CD4-positive, alpha-beta T cell treated with Interferon alpha-2 for 1 hour (primary cell): ENCODE measurements around the gene PCCA.
"Not testable (repeated sequence)": the region's sequence is repeated elsewhere in the genome, so short reads cannot be mapped to it uniquely, and the experiment has no call there.

Source experiments
- DNase-seq, 2 donors: peaks; one replicate each; pipeline ENCODE4 v3.0.0-alpha.2; 2020 to 2022

Gene PCCA

GRCh38 chr13:100560498-100561157, 471.7 kb downstream of the PCCA start:
- no peak for DNase-seq

- no peak for DNase-seq
Measured at GRCh38 chr13:100561158-100561499, 472.2 kb downstream of the PCCA start.

DNA sequence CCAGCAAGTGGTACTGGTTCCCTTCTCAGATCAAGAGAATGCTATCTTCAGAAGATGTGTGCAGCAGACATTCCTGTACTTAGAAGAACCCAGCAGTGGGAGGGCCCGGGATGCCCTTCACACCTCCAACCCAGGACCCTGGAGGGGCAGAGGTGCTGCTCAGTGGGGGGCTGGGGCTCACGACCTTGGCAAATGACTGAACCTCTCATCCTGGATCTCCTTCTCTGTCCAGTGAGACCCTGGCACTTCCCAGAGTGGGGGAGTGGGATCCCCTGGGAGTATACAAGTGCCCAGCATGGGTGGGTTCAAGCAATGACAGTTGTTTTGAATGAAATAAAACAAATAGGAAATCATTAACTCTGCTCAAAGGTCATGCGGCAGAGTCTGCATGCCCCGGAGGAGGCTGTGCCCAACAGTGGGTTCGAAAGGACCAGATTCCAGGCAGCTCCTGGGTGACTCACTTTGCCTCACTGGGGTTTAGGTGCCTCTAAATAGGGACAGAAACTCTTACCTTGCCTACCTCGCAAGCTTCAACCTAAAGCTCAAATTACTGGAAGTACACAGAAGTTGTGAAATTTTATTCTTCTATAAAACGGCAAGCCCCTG, 472.8 kb downstream of the PCCA start:
- DNase-seq = no peak

- DNase-seq = no peak
Measured at GRCh38 chr13:100563779-100564178, 474.9 kb downstream of the PCCA start.

- no peak for DNase-seq
Measured at GRCh38 chr13:100564444-100565223, 475.7 kb downstream of the PCCA start.

DNA sequence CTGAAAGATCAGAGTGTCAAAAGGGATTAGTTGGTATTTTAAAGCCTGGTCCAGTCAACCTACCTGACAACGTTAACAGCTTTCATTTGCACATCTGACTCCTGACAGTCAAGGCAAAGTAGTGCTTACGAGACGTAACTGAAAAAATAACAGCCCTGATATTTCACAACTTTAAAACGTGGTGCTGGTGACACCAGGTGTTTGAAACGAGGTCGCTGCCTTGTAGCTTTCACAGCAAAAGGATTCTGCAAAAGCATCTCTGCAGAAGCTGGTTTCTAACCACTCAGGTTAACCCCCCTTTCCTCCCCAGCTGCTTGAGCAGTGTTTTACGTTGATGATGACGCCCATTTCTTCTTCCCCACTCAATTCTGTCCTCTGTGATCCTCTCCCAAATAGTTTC, 476.4 kb downstream of the PCCA start:
- DNase-seq = no peak

DNA sequence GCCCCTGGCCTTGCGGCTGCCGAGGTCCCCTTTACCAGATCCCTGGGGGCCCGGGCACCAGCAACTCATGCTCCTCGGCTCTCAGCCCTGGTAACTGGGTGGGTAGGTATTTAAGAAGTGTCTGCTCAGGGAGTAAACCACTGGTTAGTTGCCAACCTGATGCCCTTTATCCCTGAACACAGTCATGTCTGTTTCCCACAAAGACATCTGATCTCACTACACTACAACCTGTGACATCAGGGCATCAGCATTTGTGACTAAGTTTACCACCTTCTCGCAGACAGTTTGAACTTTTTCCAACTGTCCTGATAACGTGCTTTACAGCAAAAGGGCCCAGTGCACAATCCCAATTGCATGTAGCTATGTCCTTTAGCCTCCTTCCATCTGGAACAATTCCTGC, 477.6 kb downstream of the PCCA start:
- no peak for DNase-seq

DNA sequence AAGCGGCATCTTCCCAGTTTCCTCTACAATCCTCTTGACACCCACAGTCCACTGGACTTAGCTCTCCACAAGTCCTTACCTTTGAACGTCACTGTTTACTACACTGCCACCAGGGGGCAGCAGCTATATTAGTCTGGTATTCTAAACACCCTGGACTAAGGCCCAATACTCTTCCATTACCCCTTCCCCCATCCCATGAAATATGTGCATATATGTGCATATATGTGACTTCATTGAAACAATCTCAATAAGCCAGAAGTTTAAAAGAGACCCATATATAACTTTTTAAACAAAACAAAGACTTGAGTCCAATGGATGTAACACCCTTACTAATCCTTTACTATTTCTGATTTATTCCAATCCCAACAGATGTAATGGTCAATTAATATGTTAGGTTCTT, 484.2 kb downstream of the PCCA start:
- peak; percentile 73 to 78 for DNase-seq

- DNase-seq = not testable (repeated sequence)
Measured at GRCh38 chr13:100577239-100577638, 488.3 kb downstream of the PCCA start.
